PFSK-1 (cell line): ENCODE data around the gene ELAVL1.

Source experiments
- FOXP2 ChIP-seq: optimal IDR thresholded peaks from 2 replicates; pipeline ENCODE3; 2011; ENCODE audit warnings: borderline replicate concordance, control low read depth, inconsistent platforms; ENCODE audit not compliant: insufficient read depth; ENCODE audit errors: extremely low read length, extremely low read depth
- POLR2AphosphoS5 ChIP-seq: IDR thresholded peaks from 2 replicates; pipeline ENCODE4 v1.6.1; 2012; ENCODE audit warnings: low read depth, mild to moderate bottlenecking, control low read depth, low read length, moderate library complexity
- REST ChIP-seq, 2 experiments: IDR thresholded peaks; 2 replicates each; pipeline versions ENCODE4 v1.6.1 to v1.8.0; 2011 to 2012; ENCODE audit warnings: low read depth in 2 of 2, low read length in 2 of 2, control low read depth in 1 of 2, inconsistent platforms in 1 of 2, mild to moderate bottlenecking in 1 of 2, moderate library complexity in 1 of 2; ENCODE audit not compliant: insufficient read depth in 1 of 2
- SIN3A ChIP-seq: IDR thresholded peaks from 2 replicates; pipeline ENCODE4 v1.6.1; 2012; ENCODE audit warnings: mild to moderate bottlenecking, low read length, moderate library complexity, borderline replicate concordance; ENCODE audit not compliant: insufficient read depth
- TAF1 ChIP-seq: IDR thresholded peaks from 2 replicates; pipeline ENCODE4 v1.6.1; 2012; ENCODE audit warnings: low read length, control low read depth, borderline replicate concordance; ENCODE audit not compliant: insufficient read depth

ELAVL1 gene

GRCh38 chr19:7999376-7999775, 6.1 kb downstream of the ELAVL1 start:
- no peak for TF ChIP-seq POLR2AphosphoS5
- no peak for TF ChIP-seq FOXP2

- no peak for TF ChIP-seq SIN3A
- TF ChIP-seq REST (IDR thresholded peaks at IDR 0.05; ENCODE audit: insufficient read depth in 1 of 2, low read depth in 2 of 2, low read length in 2 of 2), result no peak
- no peak for TF ChIP-seq FOXP2
- TF ChIP-seq TAF1, result no peak
- TF ChIP-seq POLR2AphosphoS5, result no peak
Observed at GRCh38 chr19:7997809-7998480, 7.5 kb downstream of the ELAVL1 start.

GRCh38 chr19:7996883-7997282, 8.6 kb downstream of the ELAVL1 start:
- TF ChIP-seq POLR2AphosphoS5, result no peak
- no peak for TF ChIP-seq TAF1
- TF ChIP-seq FOXP2, result no peak
- TF ChIP-seq SIN3A, result no peak
- no peak for TF ChIP-seq REST (IDR thresholded peaks at IDR 0.05; ENCODE audit: insufficient read depth in 1 of 2, low read depth in 2 of 2, low read length in 2 of 2)

- no peak for TF ChIP-seq SIN3A
- no peak for TF ChIP-seq POLR2AphosphoS5
- no peak for TF ChIP-seq TAF1
- TF ChIP-seq FOXP2, result no peak
Observed at GRCh38 chr19:7995810-7996158, 9.7 kb downstream of the ELAVL1 start.

- TF ChIP-seq TAF1 (no peak), SIN3A (no peak), FOXP2 (no peak), REST (IDR thresholded peaks at IDR 0.05; ENCODE audit: insufficient read depth in 1 of 2, low read depth in 2 of 2, low read length in 2 of 2) (no peak), POLR2AphosphoS5 (no peak)
Observed at GRCh38 chr19:7994928-7995809, 10.3 kb downstream of the ELAVL1 start.

- TF ChIP-seq POLR2AphosphoS5 (no peak), REST (IDR thresholded peaks at IDR 0.05; ENCODE audit: insufficient read depth in 1 of 2, low read depth in 2 of 2, low read length in 2 of 2) (no peak), FOXP2 (no peak), TAF1 (no peak), SIN3A (no peak)
Observed at GRCh38 chr19:7994114-7994513, 11.3 kb downstream of the ELAVL1 start.
